ENCODE results near the gene TBCCD1. TPM values are rescaled to one million over a fixed set of nuclear protein-coding genes. Genes with fewer than 3 reads are reported as not detected.

TBCCD1 gene
- total RNA-seq, 1 donor from 2014 or later: 13.0 TPM

Other genes with a start within 250 kb of the TBCCD1 start
- gene DGKG, start 205.1 kb downstream of the TBCCD1 start, total RNA-seq: 4.3 and 6.3 TPM in 2 replicates
- gene CRYGS, start 23.0 kb downstream of the TBCCD1 start, total RNA-seq: 0.47 and 0.48 TPM in 2 replicates
- gene DNAJB11, start 3.4 kb upstream of the TBCCD1 start, total RNA-seq: 109 and 188 TPM in 2 replicates
- not detected in 2 replicates for gene AHSG, start 45.7 kb upstream of the TBCCD1 start, total RNA-seq
- not detected in 2 replicates for gene FETUB, start 73.1 kb upstream of the TBCCD1 start, total RNA-seq
- not detected in 2 replicates for gene HRG, start 98.7 kb upstream of the TBCCD1 start, total RNA-seq
- not detected in 2 replicates for gene KNG1, start 150.0 kb upstream of the TBCCD1 start, total RNA-seq
- 1,024 and 1,042 TPM in 2 replicates for gene EIF4A2, start 216.2 kb upstream of the TBCCD1 start, total RNA-seq
- gene RFC4, start 239.1 kb upstream of the TBCCD1 start, total RNA-seq: 15.2 and 16.5 TPM in 2 replicates